CD4-positive, alpha-beta T cell (primary cell): ENCODE data around the gene PLPP7. TPM values are rescaled to one million over a fixed set of nuclear protein-coding genes. Genes with fewer than 3 reads are reported as not detected.

Experiments
- ATAC-seq: fragments of 200-7000 bp; cut with Tn5 transposase; one replicate; pipeline ENCODE4 v1.10.0; 2022; ENCODE audit warnings: mild to moderate bottlenecking; ENCODE audit not compliant: poor library complexity
- CTCF ChIA-PET: fragments of 350-600 bp; sonication (Branson Sonifier 250); formaldehyde crosslinking; loops from one replicate; lab custom pipeline; 2021; ENCODE audit warnings: antibody characterized with exemption, inconsistent platforms; lab: Charles Lee
- POLR2A ChIA-PET: fragments of 350-600 bp; sonication (Branson Sonifier 250); formaldehyde crosslinking; loops from one replicate; lab custom pipeline; 2021; ENCODE audit warnings: antibody characterized with exemption, inconsistent platforms; lab: Charles Lee
- DNase-seq, 14 experiments: peaks; one replicate each; pipeline ENCODE4 v3.0.0-alpha.2; 2013 to 2020; ENCODE audit warnings: mixed read lengths in 2 of 14
- H3K27ac ChIP-seq, 2 donors: one replicate each; pipeline versions ENCODE4 v1.5.1 to v1.7.0; 2013; ENCODE audit warnings: low read length in 2 of 2, low read depth in 1 of 2, mild to moderate bottlenecking in 1 of 2
- H3K27me3 ChIP-seq, 2 experiments: 1 replicate in 1 of 2; 2 replicates in 1 of 2; pipeline versions ENCODE4 v1.6.1 to v1.7.0; 2013; ENCODE audit warnings: low read length in 2 of 2, control low read depth in 1 of 2, mild to moderate bottlenecking in 1 of 2, moderate library complexity in 1 of 2; ENCODE audit not compliant: insufficient read depth in 2 of 2, control insufficient read depth in 1 of 2
- H3K36me3 ChIP-seq: one replicate; pipeline ENCODE4 v1.6.1; 2013; ENCODE audit warnings: low read length, control low read depth; ENCODE audit not compliant: insufficient read depth
- H3K4me1 ChIP-seq: one replicate; pipeline ENCODE4 v1.6.1; 2013; ENCODE audit warnings: low read length, control low read depth; ENCODE audit not compliant: insufficient read depth
- H3K4me3 ChIP-seq: one replicate; pipeline ENCODE4 v1.5.1; 2013; ENCODE audit warnings: mild to moderate bottlenecking, low read length, moderate library complexity
- H3K9me3 ChIP-seq, 2 experiments: 1 replicate in 1 of 2; 2 replicates in 1 of 2; pipeline versions ENCODE4 v1.6.1 to v1.7.0; 2013; ENCODE audit warnings: low read length in 2 of 2, mild to moderate bottlenecking in 2 of 2, control low read depth in 1 of 2, moderate library complexity in 1 of 2; ENCODE audit not compliant: control insufficient read depth in 1 of 2, insufficient read depth in 1 of 2
- H3K27ac Mint-ChIP-seq: one replicate; pipeline ENCODE4 v1.8.0; 2020; ENCODE audit warnings: mixed read lengths
- H3K27me3 Mint-ChIP-seq: one replicate; pipeline ENCODE4 v1.8.0; 2021; ENCODE audit warnings: mixed read lengths
- H3K36me3 Mint-ChIP-seq: one replicate; pipeline ENCODE4 v1.8.0; 2021; ENCODE audit warnings: low read depth, mixed read lengths
- H3K4me1 Mint-ChIP-seq: one replicate; pipeline ENCODE4 v1.8.0; 2021; ENCODE audit warnings: low read depth, mixed read lengths
- H3K4me3 Mint-ChIP-seq: one replicate; pipeline ENCODE4 v1.8.0; 2020; ENCODE audit warnings: mild to moderate bottlenecking, mixed read lengths
- H3K9me3 Mint-ChIP-seq: one replicate; pipeline ENCODE4 v1.8.0; 2020; ENCODE audit warnings: mixed read lengths
- intact Hi-C, 2 experiments: fragments of 100-400 bp; cut with DNase I in 1 of 2; cut with micrococcal nuclease in 1 of 2; formaldehyde crosslinking; loops; one replicate each; pipeline versions ENCODE4 v1.15.1 to v1.9.0; 2023 to 2025; cut with DNase I, micrococcal nuclease
- total RNA-seq, 174 experiments: library from RNA in 2 of 174; stranded (reverse) in 2 of 174; gene quantifications; one replicate each; pipeline ENCODE4 v1.2.3 and lab custom pipeline; 2021 to 2026
- TF ChIP-seq, protein P1 (sequence below): fragments of 200-600 bp; IDR thresholded peaks from one replicate; pipeline ENCODE4 v1.8.0; 2022; ENCODE audit warnings: antibody characterized with exemption, mild to moderate bottlenecking

PLPP7 gene
- total RNA-seq, 2 experiments from 2014 or later, result 0.22 TPM; not detected in 1

DNA sequence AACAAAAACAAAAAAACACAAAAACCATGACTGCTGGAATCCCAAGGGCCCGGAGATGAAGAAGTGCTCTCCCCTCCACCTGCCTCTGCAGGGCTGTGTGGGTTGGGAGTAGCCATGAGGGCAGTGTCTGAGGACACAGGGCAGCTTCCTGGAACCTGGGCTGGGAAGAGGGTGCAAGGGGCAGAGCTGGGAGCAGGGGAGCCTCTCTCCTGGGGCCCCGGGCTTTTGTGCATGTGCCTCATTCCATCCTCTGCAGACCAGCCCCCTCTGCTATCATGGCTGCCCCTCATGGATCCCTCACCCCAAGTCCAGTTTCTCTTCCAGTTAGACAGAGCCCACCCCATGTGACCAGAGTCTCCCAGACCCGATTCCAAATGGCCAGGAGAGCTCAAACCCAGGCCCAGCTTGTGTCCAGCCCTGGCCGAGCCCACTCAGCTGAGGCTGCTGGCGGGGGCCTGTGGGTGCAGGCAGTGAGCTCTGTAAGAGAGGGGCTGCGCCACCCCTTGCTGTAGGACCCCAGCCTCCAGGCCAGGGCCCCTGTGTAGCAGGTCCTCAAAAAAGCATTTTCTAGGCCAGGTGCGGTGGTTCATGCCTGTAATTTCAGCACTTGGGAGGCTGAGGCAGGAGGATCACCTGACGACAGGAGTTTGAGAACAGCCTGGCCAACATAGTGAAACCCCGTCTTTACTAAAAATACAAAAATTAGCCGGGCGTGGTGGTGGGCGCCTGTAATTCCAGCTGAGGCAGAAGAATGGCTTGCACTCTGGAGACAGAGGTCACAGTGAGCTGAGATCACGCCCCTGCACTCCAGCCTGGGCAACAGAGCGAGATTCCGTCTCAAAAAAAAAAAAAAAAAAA, 44.5 kb downstream of the PLPP7 start:
- H3K36me3 Mint-ChIP-seq, result no peaks in the 10 kb centered on the region
- no peaks in the 10 kb centered on the region for H3K27me3 Mint-ChIP-seq
- H3K9me3 ChIP-seq, result no peaks in the 10 kb centered on the region
- ChIA-PET POLR2A (interaction anchor here (1.1 kb wide), 1 partner anchor 81 kb away, joined by 3 read pairs; no protein-coding TSS in a partner anchor), CTCF (interaction anchor here (0.7 kb wide), 1 partner anchor 133 kb away, joined by 5 read pairs; no protein-coding TSS in a partner anchor)
- DNase-seq, result no peak
- H3K27me3 ChIP-seq, result no peaks in the 10 kb centered on the region
- H3K36me3 ChIP-seq, result no peaks in the 10 kb centered on the region
- no peak overlapping the region for H3K27ac ChIP-seq
- H3K4me1 ChIP-seq, result peaks cover 7% of the 10 kb centered on the region
- no peak overlapping the region for H3K27ac Mint-ChIP-seq
- H3K9me3 Mint-ChIP-seq, result no peaks in the 10 kb centered on the region
- H3K4me1 Mint-ChIP-seq, result peaks cover 4% of the 10 kb centered on the region
- no peak overlapping the region for H3K4me3 Mint-ChIP-seq
- TF ChIP-seq, protein P1, sequence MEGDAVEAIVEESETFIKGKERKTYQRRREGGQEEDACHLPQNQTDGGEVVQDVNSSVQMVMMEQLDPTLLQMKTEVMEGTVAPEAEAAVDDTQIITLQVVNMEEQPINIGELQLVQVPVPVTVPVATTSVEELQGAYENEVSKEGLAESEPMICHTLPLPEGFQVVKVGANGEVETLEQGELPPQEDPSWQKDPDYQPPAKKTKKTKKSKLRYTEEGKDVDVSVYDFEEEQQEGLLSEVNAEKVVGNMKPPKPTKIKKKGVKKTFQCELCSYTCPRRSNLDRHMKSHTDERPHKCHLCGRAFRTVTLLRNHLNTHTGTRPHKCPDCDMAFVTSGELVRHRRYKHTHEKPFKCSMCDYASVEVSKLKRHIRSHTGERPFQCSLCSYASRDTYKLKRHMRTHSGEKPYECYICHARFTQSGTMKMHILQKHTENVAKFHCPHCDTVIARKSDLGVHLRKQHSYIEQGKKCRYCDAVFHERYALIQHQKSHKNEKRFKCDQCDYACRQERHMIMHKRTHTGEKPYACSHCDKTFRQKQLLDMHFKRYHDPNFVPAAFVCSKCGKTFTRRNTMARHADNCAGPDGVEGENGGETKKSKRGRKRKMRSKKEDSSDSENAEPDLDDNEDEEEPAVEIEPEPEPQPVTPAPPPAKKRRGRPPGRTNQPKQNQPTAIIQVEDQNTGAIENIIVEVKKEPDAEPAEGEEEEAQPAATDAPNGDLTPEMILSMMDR, result no peak
- H3K4me3 ChIP-seq, result no peak overlapping the region
- no peak for ATAC-seq
- intact Hi-C loops, result loop anchor here (10.0 kb wide), 2 partner anchors 59 to 99 kb away; partner anchors contain the start of gene FAM78A (in 1 of the 2)

DNA sequence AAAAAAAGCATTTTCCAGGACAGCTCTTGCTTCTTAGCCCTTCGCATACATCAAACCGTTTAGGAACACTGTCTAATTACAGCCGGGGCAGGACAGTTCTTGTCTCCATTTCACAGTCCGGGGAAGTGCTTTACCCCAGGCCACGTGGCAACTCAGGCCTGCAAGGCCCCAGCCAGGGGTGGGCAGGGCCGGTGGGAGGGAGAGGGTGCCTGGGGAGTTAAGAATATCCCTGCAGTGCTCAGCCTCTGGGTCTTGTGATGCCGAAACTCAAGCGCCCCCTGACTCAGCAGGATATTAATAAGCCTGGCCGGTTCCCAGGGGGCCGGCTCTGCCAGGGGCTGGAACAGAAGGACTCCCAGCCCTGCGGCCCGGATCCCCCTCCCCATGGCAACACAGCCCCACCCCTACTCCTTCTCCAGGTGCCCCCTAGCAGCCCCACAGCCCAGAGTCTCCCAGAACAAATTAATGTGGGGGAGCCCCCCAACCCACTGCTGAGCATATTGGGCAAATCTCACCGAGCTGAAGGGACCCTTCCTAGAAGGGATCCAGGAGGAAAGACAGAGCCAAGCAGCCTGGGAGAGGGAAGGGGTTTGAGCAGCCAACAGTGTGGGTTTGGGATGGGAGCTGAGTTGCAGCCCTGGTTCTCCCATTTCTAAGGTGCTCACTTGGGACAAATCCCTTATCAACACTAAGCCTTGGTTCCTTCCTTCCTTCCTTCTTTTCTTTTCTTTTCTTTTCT, 45.3 kb downstream of the PLPP7 start:
- ATAC-seq, result no peak
- peaks cover 4% of the 10 kb centered on the region for H3K4me1 Mint-ChIP-seq
- POLR2A ChIA-PET, result interaction anchor here (0.9 to 1.1 kb wide), 2 partner anchors 79 to 82 kb away, joined by 3 to 4 read pairs; no protein-coding TSS in a partner anchor

DNA sequence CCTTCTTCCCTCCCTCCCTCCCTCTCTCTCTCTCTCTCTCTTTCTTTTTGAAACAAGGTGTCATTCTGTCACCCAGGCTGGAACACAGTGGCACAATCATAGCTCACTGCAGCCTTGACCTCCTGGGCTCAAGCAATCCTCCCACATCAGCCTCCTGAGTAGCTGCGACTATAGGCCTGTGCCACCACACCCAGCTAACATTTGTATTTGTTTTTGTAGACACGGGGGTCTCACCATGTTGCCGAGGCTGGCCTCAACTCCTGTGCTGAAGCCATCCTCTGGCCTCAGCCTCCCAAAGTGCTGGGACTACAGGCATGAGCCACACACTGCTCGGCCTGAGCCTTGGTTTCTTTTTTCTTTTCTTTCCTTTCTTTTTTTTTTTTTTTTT, 45.8 kb downstream of the PLPP7 start:
- POLR2A ChIA-PET, result interaction anchor here (0.9 to 1.1 kb wide), 2 partner anchors 79 to 83 kb away, joined by 3 to 4 read pairs; no protein-coding TSS in a partner anchor
- peaks cover 4% of the 10 kb centered on the region for H3K4me1 Mint-ChIP-seq

More for the DNA sequence above, 45.3 kb downstream of the PLPP7 start:
- Histone ChIP-seq H3K27ac (no peak overlapping the region), H3K9me3 (no peaks in the 10 kb centered on the region), H3K27me3 (no peaks in the 10 kb centered on the region), H3K4me1 (peaks cover 7% of the 10 kb centered on the region), H3K36me3 (no peaks in the 10 kb centered on the region), H3K4me3 (no peak overlapping the region)
- DNase-seq, result no peak
- Mint-ChIP-seq H3K36me3 (no peaks in the 10 kb centered on the region), H3K9me3 (no peaks in the 10 kb centered on the region), H3K4me3 (no peak overlapping the region), H3K27me3 (no peaks in the 10 kb centered on the region), H3K27ac (no peak overlapping the region)
- CTCF ChIA-PET, result interaction anchor here (0.7 to 2.9 kb wide), 3 partner anchors 62 to 156 kb away, joined by 5 to 80 read pairs (median 9); no protein-coding TSS in a partner anchor
- intact Hi-C loops, result loop anchor here (5.0 to 10.0 kb wide), 4 partner anchors 52 to 100 kb away; partner anchors contain the start of gene FAM78A (in 1 of the 2)
- TF ChIP-seq, protein P1, result no peak

More for the DNA sequence above, 45.8 kb downstream of the PLPP7 start:
- Mint-ChIP-seq H3K27me3 (no peaks in the 10 kb centered on the region), H3K27ac (no peak overlapping the region), H3K9me3 (no peaks in the 10 kb centered on the region), H3K4me3 (no peak overlapping the region), H3K36me3 (no peaks in the 10 kb centered on the region)
- Histone ChIP-seq H3K9me3 (no peaks in the 10 kb centered on the region), H3K4me1 (peaks cover 7% of the 10 kb centered on the region), H3K27me3 (no peaks in the 10 kb centered on the region), H3K27ac (no peak overlapping the region), H3K4me3 (no peak overlapping the region), H3K36me3 (no peaks in the 10 kb centered on the region)
- ATAC-seq, result no peak
- DNase-seq, result no peak
- CTCF ChIA-PET, result interaction anchor here (0.7 to 2.9 kb wide), 5 partner anchors 9 to 183 kb away, joined by 3 to 80 read pairs (median 8); no protein-coding TSS in a partner anchor
- TF ChIP-seq, protein P1, result no peak
- intact Hi-C loops, result loop anchor here (5.0 to 10.0 kb wide), 4 partner anchors 53 to 101 kb away; partner anchors contain the start of gene FAM78A (in 1 of the 2)
